Fibroblast of the aortic adventitia (primary cell): ENCODE data around the gene POLE2. TPM values are rescaled to one million over a fixed set of nuclear protein-coding genes. Genes with fewer than 3 reads are reported as not detected.

Experiments
- DNase-seq: peaks from one replicate; pipeline ENCODE4 v3.0.0-alpha.2; 2010; ENCODE audit warnings: low read depth
- H3K4me3 ChIP-seq: 2 replicates; pipeline ENCODE4 v1.5.1; 2011; ENCODE audit warnings: low read depth, mild to moderate bottlenecking, control low read depth, low read length, moderate library complexity
- total RNA-seq: library from RNA; depleted of rRNA; stranded (reverse); fragments of >200 nt; gene quantifications from 2 replicates; pipeline ENCODE4 v1.2.3, GENCODE V29; 2012; ENCODE audit warnings: low replicate concordance
- TF ChIP-seq, protein P1 (sequence below): IDR thresholded peaks from 2 replicates; pipeline ENCODE4 v1.5.1; 2011; ENCODE audit warnings: mild to moderate bottlenecking, low read length, control low read depth, inconsistent platforms; ENCODE audit not compliant: insufficient read depth

The POLE2 gene
- total RNA-seq, 1 donor, result 36.2 TPM

DNA sequence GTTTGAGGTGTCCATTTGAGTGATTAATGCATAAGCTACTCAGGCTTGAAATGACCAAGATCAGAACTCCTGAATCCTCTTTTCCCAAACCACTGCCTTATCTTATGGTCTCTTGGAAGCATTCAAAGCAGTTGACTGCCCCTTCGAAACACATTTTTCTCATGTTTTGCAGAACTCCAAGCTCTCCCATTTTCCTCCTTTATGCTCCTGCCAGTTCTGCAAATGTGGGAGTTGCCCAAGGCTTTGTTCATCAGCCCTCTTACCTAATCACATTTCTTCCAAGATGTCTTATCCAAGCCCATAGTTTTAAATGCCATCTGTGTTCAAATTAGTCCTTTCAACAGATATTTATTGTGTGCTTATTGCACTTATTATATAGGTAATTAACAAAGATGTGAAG is 51.1 kb downstream of the POLE2 start:
- TF ChIP-seq, protein P1, sequence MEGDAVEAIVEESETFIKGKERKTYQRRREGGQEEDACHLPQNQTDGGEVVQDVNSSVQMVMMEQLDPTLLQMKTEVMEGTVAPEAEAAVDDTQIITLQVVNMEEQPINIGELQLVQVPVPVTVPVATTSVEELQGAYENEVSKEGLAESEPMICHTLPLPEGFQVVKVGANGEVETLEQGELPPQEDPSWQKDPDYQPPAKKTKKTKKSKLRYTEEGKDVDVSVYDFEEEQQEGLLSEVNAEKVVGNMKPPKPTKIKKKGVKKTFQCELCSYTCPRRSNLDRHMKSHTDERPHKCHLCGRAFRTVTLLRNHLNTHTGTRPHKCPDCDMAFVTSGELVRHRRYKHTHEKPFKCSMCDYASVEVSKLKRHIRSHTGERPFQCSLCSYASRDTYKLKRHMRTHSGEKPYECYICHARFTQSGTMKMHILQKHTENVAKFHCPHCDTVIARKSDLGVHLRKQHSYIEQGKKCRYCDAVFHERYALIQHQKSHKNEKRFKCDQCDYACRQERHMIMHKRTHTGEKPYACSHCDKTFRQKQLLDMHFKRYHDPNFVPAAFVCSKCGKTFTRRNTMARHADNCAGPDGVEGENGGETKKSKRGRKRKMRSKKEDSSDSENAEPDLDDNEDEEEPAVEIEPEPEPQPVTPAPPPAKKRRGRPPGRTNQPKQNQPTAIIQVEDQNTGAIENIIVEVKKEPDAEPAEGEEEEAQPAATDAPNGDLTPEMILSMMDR, result no peak
- H3K4me3 ChIP-seq, result no peak overlapping the region
- DNase-seq, result peak; percentile 39

DNA sequence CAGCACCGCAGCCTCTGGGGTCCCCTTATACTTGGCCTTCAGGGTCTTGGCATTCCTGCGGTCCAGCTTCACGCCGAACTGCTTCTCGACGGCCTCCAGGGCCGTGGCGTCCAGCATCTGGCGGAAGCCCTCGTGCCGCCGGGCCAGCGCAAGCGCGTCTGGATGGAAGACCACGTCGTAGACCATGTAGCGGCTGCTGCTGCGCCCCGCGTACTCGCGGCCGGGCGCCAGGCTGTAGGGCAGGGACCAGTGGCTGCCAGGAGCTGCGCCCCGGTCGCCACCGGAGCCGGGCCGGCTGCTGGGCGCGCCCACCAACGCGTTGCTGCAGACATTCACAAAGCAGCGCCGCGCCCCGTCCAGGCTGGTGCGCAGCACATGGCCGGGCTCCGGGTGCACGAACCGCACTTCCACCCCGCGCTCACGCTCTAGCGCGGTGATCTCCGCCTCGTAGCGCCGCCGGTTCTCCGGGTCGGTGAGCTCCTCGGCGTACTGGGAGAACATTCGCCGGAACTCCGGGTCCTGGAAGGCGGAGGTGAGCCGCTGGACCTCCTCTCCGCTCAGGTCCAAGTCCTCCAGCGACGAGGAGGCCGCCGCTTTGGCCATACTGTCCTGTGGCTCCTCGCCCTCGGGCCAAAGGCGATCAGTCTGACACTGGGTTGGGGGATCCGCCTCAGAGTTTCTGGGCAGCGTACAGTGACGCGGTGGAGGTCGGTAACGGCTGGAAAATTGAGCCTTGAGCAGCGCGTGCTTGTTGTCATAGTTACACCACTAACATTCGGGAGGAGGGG is 53.3 kb downstream of the POLE2 start, which contains the start of gene DNAAF2:
DNAAF2 (minus strand) TSS at position 698 of the 788 bp plus-strand sequence; CDS start at position 603, 95 bp downstream.
- H3K4me3 ChIP-seq, result peak within 1 kb of the TSS; percentile 95
- DNase-seq, result peak; percentile 65
- TF ChIP-seq, protein P1, result no peak

DNA sequence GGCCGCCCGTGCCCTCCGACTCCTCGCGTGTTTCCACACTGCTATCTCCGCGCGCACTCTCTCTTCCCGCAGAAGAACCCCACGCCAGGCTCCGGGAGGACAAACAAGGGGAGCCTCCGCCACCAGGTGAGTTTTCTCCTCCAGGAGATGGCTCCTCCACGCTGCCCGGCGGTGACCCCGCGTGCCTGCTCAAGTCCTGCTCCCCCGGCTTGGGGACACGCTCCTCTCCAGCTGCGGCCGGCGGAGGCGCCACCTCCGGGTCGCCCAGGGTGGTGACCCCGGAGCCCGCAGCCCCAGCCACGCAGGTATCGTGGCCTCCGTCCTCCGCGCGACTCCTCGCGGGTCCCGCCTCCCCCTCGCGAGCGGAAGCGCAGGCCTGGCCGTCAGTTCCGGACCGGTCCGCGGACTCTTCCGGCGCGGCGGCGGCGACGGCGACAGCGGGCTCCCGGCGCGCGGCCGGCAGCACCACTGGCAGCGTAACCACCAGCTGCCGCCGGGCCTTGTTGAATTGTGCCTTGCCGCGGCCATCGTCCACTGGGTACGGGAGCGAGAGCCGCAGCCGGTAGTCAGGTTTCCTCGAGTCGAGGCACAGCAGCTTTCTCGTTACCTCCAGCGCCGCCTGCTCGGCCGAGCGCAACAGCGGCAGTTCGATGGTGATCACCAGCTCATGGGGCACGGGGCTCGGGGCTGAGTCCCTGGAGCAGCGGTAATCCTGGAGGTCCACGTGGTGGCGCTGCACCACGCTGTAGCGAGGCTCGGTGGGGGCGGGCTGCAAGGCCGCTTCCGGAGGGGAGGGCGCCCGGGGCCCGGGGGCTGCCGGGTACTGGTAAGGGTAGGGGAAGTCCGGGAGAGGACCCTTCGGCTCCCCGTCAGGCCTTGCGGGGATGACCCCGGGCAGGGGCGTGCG is 54.1 kb downstream of the POLE2 start:
- TF ChIP-seq, protein P1, result peak; percentile 58
- peak; percentile 93 for DNase-seq
- peak overlapping the region; percentile 95 for H3K4me3 ChIP-seq

DNA sequence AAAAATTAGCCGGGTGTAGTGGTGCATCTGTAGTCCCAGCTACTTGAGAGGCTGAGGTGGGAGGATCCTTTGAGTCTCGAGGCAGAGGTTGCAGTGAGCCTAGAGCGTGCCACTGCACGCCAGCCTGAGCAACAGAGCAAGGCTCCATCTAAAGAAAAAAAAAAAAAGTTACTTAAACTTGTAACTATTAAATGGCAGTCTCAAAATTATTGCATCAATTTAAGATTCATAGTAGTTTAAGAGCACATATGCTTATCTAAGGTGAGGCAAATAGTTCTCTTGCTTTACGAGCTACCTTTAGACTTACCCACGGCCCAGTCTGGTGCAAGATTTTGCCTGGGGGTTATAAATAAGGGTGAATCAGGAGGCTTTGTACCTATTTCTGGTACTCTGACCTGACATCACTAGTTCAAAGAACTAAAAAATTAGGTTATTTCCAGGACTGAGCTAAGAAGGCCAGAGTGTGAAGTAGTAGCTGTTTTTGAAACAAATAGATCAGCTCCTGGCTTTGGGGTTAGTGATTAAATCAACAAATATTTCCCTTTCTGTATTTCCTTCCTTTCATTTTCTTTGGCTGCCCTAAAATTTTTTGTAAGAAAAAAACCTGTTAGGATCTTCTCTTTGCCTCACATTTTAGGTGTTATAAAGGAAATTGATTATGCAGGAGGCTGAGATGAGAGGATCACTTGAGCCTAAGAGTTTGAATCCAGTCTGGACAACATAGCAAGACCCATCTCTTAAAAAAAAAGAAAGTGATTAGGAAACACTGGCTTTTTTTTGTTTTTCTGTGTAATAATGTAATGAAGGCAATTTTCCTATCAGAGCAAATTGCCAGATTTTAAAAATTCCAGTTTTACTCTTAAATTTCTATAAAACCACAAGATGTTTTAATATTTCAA is 63.8 kb downstream of the POLE2 start:
- H3K4me3 ChIP-seq, result peak overlapping the region; percentile 42
- TF ChIP-seq, protein P1, result no peak
- no peak for DNase-seq

DNA sequence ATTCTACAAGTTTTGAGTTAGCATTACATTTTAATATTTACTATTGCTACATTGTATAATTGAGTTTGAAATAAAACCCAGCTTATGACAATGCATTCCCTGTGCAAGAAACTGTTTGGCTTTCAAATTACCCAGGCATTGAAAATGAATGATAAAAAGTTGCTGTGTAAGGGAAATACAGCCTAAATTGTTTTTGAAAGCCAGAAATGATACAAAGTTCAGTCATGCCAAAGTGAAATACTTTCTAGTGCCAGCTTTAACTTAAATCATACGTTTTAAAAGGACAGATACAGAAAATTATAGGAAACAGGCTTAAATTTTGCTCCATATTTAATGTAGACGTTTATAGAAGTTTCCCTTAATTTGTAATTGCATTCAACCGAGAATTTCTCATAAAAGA is 64.6 kb downstream of the POLE2 start:
- no peak for DNase-seq
- H3K4me3 ChIP-seq, result peak overlapping the region; percentile 42
- TF ChIP-seq, protein P1, result no peak

DNA sequence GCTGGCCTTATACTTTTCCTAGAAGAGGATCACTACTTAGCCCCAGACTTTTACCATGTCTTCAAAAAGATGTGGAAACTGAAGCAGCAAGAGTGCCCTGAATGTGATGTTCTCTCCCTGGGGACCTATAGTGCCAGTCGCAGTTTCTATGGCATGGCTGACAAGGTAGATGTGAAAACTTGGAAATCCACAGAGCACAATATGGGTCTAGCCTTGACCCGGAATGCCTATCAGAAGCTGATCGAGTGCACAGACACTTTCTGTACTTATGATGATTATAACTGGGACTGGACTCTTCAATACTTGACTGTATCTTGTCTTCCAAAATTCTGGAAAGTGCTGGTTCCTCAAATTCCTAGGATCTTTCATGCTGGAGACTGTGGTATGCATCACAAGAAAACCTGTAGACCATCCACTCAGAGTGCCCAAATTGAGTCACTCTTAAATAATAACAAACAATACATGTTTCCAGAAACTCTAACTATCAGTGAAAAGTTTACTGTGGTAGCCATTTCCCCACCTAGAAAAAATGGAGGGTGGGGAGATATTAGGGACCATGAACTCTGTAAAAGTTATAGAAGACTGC is 65.9 kb downstream of the POLE2 start:
- no peak for DNase-seq
- TF ChIP-seq, protein P1, result no peak
- H3K4me3 ChIP-seq, result peak overlapping the region; percentile 96
